HG02642 (cell line): ENCODE data around the gene IL21R.
"Not testable (repeated sequence)": the region's sequence is repeated elsewhere in the genome, so short reads cannot be mapped to it uniquely, and the experiment has no call there.

ENCODE experiments used
- ATAC-seq: cut with Tn5 transposase; IDR thresholded peaks from one replicate; pipeline ENCODE4 v1.9.1; 2021; ENCODE audit warnings: mild to moderate bottlenecking; ENCODE audit not compliant: unreplicated experiment, poor library complexity

Gene IL21R

DNA sequence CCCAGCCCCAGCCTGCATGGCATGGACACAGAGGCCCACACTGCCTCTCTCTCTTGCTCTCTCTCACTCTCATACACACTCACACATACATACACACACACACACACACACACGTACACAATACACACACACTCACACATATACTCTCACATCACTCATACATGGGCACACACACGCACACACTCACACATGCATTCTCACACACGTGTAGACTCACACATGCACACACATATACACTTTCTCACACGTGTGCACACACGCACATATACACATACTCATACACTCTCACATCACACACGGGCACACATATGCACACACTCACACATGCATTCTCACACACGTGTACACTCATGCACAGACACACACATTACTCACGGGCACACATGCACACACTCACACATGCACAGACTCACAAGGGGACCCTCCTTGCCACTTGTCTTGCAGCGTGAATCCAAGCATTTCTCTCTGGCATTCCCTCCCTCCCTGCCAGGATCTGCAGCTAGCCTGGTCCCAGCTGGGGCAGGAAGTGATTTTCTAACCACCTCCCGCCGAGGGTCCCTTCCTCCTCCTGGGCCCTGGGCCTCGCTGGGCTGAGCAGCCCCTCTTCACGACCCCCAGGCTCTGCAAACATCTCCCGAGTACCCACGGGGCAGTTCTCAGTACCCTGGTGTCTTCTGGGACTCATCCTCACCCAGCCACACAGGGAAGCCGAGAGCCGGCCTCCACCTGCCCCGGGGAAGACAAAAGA, 37.5 kb downstream of the IL21R start:
- no peak for ATAC-seq

DNA sequence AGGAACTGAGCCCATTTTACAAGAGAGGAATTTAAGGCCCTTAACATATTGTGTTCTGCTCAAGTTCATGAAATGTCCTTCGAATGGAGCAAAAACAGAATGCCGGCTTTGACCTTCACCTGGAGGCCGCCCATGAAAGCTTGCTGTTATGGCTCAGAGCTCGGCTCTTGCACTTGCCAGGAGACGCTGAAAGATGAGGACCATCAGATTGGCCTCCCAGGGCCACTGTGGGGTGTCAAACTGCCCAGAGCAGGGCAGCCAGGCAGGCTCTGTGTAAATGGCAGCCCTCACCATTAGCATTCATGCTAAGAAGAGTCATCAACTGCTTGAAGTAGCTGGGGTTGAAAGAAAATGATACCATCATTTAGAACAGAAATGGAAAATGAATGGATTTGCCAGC, 39.3 kb downstream of the IL21R start:
- ATAC-seq, result no peak

DNA sequence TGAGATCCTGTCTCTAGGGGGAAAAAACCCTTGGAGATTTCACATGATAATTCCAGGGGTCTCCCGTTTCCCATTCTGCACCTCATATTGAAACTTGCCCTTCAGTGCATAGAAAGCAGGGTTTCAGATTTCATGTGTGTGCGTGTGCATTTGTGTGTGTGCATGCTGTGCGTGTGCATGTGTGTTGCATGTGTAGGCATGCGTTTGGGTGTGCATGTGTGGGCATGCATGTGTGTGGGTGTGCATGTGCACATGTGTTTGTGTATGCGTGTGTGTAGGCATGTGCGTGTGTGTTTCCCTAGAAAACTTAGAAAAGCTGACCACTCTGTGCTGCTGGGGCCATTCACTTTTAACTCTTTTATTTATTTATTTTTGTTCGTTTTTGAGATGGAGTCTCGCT, 40.0 kb downstream of the IL21R start:
- ATAC-seq, result no peak

DNA sequence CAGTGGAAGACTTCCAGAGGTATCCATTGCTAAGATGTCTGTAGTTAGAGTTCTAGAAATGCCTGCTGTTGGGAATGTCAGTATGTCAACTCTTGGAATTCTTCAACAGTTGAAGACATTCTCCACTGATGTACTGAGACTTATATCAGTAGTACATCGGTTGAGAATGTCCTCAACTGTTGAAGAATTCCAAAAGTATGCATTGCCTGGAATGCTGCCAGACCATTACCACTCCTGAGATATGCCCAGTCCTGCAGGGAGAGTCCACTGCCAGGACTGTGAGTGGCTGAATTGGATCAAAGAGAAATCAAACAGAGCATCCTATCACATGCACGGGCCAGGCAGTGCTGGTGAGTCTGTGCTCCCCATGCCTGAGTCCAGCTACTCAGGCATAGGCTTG, 42.0 kb downstream of the IL21R start:
- no peak for ATAC-seq

DNA sequence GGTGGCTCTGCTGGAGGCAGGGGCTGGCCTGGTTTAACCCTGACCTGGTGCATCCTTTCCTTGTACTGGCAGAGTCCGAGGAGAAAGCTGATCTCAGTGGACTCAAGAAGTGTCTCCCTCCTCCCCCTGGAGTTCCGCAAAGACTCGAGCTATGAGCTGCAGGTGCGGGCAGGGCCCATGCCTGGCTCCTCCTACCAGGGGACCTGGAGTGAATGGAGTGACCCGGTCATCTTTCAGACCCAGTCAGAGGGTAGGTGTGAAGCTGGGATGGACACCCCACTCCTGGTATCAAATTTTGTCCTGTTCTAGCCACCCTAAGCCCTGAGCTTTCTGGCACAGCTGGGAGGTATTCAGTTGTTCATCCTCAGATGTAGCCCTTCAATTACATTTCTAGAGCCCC, 42.5 kb downstream of the IL21R start:
- no peak for ATAC-seq

DNA sequence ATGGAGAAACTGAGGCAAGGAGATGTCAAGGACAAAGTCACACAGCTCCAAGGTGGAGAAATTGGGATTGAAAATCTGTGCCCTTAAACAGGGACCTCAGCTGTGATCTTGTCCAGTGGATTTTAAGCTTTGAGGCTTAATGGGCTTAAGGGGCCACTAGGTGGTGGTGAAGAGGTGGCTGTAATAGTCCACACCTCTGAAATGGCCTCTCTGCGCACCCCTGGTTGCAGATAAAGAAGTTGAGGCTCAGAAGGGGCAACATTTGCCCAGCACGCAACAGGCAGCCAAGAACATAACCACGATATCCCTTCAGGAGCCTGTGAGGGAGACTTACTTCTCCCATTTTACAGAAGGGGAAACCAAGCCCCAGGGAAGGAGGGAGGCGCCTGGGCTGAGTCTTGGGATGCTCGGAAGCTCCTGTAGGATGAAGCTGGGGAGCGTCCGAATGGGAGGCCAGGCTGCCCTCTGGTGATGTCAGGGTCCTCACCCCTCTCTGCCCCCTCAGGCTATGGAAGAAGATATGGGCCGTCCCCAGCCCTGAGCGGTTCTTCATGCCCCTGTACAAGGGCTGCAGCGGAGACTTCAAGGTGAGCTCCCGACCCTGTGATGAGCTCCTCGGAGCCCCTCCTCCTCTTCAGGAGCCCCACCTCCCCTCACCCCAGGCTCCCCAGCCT, 43.7 kb downstream of the IL21R start:
- ATAC-seq, result no peak

DNA sequence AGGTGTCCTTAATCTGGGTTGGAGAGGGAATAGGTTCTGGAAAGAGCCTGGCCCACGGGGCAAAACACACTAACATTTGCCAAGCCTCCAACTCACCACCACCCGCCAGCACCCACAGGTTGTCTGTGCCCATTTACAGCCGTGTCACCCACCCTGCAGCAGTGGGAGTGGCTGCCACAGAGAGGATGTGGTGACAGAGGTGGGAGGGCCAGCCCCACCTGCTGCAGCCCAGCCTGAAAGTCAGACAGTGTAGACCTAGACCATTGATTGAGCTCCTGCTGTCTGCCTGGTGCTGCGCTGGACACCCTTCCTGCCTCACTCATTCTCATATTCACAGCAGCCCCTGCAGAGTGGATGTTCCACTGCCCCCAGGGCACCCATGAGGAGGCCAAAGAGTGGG, 44.7 kb downstream of the IL21R start:
- no peak for ATAC-seq

DNA sequence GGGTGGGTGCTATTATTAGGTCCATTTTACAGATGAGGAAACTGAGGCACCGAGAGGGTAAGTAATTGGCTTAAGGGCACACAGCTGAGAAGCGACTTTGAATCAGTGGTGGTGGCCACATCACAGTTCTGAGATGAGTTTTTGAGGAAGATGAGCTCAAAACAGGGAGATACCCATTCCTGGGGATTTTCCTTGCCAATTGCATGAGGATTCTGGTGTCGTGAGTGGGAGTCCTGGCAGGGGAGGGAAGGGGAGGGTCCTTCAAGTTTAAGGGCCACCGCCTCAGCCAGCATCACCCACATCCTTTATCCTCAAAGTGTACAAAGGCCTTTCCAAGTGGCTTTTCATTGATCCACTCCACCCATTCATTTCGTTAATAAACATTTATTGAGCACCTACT, 45.3 kb downstream of the IL21R start:
- ATAC-seq, result no peak

DNA sequence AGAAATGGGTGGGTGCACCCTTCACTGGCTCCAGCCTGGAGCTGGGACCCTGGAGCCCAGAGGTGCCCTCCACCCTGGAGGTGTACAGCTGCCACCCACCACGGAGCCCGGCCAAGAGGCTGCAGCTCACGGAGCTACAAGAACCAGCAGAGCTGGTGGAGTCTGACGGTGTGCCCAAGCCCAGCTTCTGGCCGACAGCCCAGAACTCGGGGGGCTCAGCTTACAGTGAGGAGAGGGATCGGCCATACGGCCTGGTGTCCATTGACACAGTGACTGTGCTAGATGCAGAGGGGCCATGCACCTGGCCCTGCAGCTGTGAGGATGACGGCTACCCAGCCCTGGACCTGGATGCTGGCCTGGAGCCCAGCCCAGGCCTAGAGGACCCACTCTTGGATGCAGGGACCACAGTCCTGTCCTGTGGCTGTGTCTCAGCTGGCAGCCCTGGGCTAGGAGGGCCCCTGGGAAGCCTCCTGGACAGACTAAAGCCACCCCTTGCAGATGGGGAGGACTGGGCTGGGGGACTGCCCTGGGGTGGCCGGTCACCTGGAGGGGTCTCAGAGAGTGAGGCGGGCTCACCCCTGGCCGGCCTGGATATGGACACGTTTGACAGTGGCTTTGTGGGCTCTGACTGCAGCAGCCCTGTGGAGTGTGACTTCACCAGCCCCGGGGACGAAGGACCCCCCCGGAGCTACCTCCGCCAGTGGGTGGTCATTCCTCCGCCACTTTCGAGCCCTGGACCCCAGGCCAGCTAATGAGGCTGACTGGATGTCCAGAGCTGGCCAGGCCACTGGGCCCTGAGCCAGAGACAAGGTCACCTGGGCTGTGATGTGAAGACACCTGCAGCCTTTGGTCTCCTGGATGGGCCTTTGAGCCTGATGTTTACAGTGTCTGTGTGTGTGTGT, 46.8 kb downstream of the IL21R start:
- no peak for ATAC-seq

DNA sequence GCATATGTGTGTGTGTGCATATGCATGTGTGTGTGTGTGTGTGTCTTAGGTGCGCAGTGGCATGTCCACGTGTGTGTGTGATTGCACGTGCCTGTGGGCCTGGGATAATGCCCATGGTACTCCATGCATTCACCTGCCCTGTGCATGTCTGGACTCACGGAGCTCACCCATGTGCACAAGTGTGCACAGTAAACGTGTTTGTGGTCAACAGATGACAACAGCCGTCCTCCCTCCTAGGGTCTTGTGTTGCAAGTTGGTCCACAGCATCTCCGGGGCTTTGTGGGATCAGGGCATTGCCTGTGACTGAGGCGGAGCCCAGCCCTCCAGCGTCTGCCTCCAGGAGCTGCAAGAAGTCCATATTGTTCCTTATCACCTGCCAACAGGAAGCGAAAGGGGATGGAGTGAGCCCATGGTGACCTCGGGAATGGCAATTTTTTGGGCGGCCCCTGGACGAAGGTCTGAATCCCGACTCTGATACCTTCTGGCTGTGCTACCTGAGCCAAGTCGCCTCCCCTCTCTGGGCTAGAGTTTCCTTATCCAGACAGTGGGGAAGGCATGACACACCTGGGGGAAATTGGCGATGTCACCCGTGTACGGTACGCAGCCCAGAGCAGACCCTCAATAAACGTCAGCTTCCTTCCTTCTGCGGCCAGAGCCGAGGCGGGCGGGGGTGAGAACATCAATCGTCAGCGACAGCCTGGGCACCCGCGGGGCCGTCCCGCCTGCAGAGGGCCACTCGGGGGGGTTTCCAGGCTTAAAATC, 47.6 kb downstream of the IL21R start:
- peak; percentile 59 for ATAC-seq

DNA sequence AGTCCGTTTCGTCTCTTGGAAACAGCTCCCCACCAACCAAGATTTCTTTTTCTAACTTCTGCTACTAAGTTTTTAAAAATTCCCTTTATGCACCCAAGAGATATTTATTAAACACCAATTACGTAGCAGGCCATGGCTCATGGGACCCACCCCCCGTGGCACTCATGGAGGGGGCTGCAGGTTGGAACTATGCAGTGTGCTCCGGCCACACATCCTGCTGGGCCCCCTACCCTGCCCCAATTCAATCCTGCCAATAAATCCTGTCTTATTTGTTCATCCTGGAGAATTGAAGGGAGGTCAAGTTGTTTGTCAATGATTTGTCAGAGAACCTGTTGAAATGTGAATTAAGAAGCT, 48.2 kb downstream of the IL21R start:
- peak; percentile 11 for ATAC-seq

DNA sequence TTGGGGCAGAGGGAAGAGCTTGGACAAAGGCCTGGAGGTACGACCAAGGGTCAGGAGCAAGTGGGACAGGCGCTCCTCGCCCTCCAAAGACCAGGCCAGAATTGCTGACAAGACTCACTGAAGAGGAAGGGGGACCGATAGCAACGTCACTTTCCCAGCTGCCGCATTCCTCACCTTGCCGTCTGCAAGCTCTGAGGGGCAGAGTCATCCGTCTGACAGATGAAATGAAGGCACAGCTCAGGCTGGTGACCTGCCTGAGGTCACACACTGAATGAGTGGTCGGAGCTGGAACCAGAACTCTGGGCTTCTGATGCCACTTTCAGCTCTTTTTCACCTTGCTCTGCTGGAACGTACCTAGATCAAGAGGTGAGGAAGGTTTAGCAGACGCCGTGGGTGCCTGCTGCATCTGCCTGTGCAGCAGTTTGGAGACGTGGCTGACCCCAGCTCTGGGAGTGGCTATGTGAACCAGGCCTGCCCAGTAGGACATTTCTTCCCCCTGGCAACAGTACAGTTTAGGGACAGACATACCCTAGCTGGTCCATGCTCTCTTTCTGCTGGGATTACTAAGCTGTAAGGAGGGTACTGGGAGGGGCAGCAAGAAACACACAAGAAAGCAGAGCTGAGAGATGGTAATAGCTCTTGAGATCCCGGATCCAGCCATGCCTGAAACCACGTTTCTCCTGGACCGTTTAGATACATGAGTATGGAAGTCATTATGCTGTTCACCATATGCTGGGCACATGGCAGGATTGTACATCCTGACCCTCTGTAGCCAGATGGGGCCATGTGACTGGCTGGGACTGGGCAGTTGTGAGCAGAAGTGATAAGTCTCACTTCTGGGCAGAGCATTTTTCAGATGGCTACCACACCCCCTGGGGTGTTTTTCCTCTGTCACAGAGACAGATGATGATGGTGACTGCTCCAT, 50.9 kb downstream of the IL21R start:
- no peak for ATAC-seq

DNA sequence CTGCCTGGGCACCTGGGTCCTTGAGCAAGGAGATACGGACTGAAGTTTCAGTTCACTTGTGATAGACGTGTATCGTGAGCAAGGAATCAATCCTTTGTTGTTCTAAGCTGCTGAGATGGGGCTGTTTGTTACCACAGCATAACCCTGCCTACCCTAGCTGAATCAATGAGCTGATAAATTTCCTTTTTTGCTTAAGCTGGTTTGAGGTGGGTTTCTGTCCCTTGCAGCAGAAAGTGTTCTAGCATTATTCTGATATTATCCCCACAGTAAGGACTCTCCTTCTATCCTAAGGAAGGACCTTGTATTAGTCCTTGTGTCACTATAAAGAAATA, 51.5 kb downstream of the IL21R start:
- no peak for ATAC-seq

DNA sequence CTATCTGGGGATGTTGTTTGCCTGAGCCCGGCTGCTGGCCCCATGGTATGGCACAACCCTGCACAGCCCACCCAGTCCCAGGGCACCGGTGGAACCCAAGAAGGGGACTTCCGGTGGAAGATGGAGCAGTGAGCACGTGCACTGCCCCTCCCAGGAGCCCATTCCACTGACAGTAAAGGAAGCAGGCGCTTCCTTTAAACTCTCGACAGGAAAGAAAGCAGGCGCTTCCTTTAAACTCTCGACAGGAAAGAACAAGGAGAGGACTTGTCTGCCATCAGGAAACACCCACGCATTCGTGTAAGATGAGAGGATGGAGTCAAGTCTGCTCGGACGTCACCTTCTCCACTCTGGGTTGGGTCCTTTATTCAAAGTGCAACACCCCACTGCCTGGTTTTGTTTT, 53.7 kb downstream of the IL21R start:
- ATAC-seq, result no peak

DNA sequence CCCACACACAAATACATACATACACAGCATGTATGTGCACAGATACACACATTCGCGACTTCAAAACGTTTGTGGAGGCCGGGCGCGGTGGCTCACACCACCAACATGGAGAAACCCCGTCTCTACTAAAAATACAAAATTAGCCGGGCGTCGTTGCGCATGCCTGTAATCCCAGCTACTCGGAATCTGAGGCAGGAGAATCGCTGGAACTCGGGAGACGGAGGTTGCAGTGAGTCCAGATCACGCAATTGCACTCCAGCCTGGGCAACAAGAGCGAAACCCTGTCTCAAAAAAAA, 55.6 kb downstream of the IL21R start:
- ATAC-seq, result not testable (repeated sequence)

DNA sequence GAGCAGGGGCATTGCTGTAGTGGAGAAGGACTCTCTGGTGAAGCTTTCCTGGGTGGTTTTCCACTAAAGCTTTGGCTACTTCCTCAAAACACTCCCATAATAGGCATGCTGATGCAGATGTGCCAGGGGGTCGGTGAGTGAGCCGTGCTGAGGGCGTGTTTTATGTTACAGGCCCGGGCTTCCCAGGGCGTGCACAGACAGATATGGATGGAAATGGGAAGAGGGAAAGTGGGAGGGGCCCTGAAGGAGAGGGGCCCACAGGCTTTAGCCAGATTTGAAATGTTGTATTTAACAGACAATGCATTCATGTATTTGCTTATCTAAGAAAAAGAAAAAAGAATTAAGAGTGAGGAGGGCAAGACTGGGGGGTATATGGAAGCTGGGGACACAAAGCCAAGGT, 56.3 kb downstream of the IL21R start:
- ATAC-seq, result no peak

DNA sequence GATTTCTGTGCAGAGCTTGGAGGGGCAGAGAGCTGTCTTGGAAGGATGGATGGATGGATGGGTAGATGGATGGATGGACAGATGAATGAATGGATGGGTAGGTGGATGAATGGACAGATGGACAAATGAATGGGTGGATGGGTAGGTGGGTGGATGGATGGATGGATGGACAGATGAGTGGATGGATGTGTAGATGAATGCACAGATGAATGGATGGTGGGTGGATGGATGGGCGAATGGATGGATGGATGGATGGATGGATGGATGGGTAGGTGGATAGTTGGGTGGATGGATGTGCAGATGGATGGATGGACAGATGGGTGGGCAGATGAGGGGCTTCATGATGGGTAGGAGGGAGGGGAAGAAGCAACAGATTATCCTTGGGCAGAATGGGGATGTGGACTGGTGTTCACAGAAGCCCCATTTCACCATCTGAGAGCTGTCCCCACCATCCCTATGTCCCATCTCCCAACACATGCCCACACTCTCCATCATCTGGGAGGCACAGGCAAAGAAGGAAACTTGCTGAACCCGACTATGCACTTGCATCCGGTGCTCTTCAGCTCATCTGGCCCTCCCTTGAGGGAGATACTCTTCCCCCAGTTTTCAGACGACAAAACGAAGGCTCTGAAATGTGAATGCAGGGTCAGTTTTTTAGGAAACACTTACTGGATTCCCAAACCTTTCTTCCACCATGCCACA, 57.2 kb downstream of the IL21R start:
- ATAC-seq, result no peak

DNA sequence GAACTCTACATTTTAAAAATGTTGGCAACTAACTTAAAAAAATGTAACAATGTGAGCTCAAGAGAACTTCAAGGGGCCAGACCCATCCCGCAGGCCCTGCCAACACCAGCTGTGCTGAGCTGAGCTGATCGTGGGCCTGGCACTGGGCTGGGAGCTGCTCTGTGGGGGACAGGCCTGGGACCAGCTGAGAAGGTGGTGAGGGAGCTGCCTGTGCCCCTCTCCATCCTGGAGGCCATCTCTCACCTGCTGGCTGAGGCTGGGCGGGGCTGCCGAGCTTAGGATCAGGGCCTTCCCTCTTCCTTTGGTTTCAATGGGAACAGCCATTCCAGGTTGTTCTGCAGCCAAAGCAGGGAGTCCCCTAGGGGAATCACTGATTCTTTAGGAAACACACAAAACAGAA, 58.2 kb downstream of the IL21R start:
- ATAC-seq, result no peak
